Measurements from ENCODE around the gene CRIM1.

DNA sequence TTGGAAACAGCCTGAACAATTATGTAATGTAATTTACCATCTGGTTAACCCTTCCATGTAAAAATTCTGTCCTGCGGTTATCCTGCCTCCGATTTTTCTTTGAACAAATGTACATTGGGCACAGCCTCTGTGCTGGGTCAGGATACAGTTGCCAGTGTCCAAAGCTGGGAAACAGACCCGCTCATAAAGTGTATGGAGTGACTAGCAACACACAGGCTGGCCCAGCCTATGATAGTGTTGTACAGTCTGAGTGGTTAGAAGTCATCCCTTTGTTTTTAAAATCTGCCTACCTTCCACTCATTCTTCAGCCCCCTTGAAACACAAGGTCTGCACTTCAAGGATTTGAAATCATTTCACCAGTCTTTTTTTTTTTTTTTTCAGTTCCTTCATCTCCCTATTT is 192.3 kb downstream of the CRIM1 start:
- TF ChIP-seq, protein P1, sequence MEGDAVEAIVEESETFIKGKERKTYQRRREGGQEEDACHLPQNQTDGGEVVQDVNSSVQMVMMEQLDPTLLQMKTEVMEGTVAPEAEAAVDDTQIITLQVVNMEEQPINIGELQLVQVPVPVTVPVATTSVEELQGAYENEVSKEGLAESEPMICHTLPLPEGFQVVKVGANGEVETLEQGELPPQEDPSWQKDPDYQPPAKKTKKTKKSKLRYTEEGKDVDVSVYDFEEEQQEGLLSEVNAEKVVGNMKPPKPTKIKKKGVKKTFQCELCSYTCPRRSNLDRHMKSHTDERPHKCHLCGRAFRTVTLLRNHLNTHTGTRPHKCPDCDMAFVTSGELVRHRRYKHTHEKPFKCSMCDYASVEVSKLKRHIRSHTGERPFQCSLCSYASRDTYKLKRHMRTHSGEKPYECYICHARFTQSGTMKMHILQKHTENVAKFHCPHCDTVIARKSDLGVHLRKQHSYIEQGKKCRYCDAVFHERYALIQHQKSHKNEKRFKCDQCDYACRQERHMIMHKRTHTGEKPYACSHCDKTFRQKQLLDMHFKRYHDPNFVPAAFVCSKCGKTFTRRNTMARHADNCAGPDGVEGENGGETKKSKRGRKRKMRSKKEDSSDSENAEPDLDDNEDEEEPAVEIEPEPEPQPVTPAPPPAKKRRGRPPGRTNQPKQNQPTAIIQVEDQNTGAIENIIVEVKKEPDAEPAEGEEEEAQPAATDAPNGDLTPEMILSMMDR (conservative IDR thresholded peaks at IDR 0.05) = no peak
- TF ChIP-seq ZFX (IDR thresholded peaks at IDR 0.05) = no peak

All from C4-2B (cell line).